GM15510 (cell line): ENCODE measurements around the gene CST7.

Source experiments
- POLR2A ChIP-seq: IDR thresholded peaks from 3 replicates; pipeline ENCODE4 v1.6.1; 2011; ENCODE audit warnings: borderline replicate concordance; ENCODE audit not compliant: insufficient read length; ENCODE audit errors: extremely low read depth

CST7 gene

GRCh38 chr20:24950836-24951525 is 1.9 kb downstream of the CST7 start:
- no peak for TF ChIP-seq POLR2A

DNA sequence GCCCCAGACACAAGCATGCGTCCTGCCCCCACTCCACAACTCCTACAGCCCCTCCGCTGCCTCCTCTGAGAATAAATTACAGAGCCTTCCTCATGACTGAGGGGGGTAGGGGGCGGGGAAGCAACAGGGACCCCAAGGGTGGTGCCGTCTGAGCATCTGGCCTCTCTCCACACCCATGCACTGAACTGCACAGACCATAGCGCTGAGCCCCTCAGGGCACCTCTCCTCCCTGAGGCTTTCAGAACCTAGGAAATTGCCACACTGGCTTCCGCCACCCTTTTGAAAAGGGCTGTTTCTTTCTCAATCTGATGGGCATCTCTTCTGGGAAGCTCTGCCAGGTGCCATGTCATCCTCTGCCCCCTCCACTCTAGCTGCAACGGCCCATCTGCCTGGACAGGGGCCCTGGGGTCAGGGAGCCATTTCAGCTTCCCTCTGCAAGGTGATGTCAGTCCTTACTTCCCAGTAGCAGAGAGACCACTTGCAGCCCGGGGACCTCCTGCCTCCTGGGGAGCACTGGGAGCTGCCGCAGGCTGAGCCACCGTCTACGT is 2.5 kb downstream of the CST7 start:
- no peak for TF ChIP-seq POLR2A

- TF ChIP-seq POLR2A, result no peak
Observed at GRCh38 chr20:24952376-24953208, 3.5 kb downstream of the CST7 start.

GRCh38 chr20:24953209-24953575 is 4.1 kb downstream of the CST7 start:
- TF ChIP-seq POLR2A, result no peak

GRCh38 chr20:24953621-24954133 is 4.6 kb downstream of the CST7 start:
- no peak for TF ChIP-seq POLR2A

GRCh38 chr20:24954151-24954550 is 5.1 kb downstream of the CST7 start:
- no peak for TF ChIP-seq POLR2A

- TF ChIP-seq POLR2A, result no peak
Observed at GRCh38 chr20:24954566-24954965, 5.5 kb downstream of the CST7 start.

- no peak for TF ChIP-seq POLR2A
Observed at GRCh38 chr20:24955045-24955444, 6.0 kb downstream of the CST7 start.

- no peak for TF ChIP-seq POLR2A
Observed at GRCh38 chr20:24956001-24956841, 7.2 kb downstream of the CST7 start.

GRCh38 chr20:24957326-24958016 is 8.4 kb downstream of the CST7 start:
- no peak for TF ChIP-seq POLR2A

GRCh38 chr20:24958506-24959385 is 9.7 kb downstream of the CST7 start:
- TF ChIP-seq POLR2A, result no peak

GRCh38 chr20:24959591-24960301 is 10.7 kb downstream of the CST7 start:
- TF ChIP-seq POLR2A, result no peak

DNA sequence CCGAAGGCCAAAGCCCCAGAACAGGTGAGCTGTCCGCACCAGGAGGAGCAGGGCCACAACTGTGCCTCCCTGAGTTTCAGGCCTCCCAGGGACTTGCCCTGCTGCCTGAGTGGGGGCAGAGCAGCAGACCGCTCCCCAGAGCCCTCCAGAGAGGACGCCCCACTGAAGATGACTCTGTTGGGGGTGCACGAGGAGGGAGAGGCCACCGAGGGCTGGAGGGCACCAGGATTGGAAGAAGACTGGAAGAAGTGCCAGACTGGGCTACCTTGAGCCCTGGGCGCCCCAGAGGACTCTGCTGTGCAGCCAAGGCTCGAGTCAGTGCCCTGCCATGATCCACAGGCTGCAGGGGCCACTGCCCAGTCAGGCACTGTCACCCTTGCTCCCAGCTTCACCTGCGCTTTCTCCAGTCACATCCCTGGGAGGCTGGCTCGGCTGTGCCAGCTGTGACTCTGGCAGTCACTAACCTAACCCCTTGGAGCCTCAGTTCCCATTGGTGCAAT is 11.3 kb downstream of the CST7 start:
- TF ChIP-seq POLR2A, result no peak

GRCh38 chr20:24960861-24961260 is 11.8 kb downstream of the CST7 start:
- TF ChIP-seq POLR2A, result no peak
